ENCODE data around the gene INPP4A.
"Not testable (repeated sequence)": the region's sequence is repeated elsewhere in the genome, so short reads cannot be mapped to it uniquely, and the experiment has no call there.

The INPP4A gene

GRCh38 chr2:98404556-98405250 is 40.0 kb upstream of the INPP4A start:
- Histone ChIP-seq H3K27ac (no peak overlapping the region), H3K4me1 (ENCODE audit: control insufficient read depth in 1 of 2, insufficient read depth in 1 of 2, low read depth in 1 of 2, low read length in 1 of 2) (no peaks in the 10 kb centered on the region), H3K4me3 (ENCODE audit: low read depth in 1 of 2, low read length in 1 of 2) (no peak overlapping the region), H3K36me3 (no peaks in the 10 kb centered on the region), H3K9me3 (no peaks in the 10 kb centered on the region), H3K27me3 (peaks cover 45% of the 10 kb centered on the region)
- no peak for TF ChIP-seq CTCF (IDR thresholded peaks at IDR 0.05)

- H3K4me1 ChIP-seq (ENCODE audit: control insufficient read depth in 1 of 2, insufficient read depth in 1 of 2, low read depth in 1 of 2, low read length in 1 of 2), result no peaks in the 10 kb centered on the region
- no peak for TF ChIP-seq CTCF (IDR thresholded peaks at IDR 0.05)
- H3K4me3 ChIP-seq (ENCODE audit: low read depth in 1 of 2, low read length in 1 of 2), result no peak overlapping the region
- H3K36me3 ChIP-seq, result no peaks in the 10 kb centered on the region
- no peaks in the 10 kb centered on the region for H3K9me3 ChIP-seq
- H3K27me3 ChIP-seq, result peaks cover 39% of the 10 kb centered on the region
- no peak overlapping the region for H3K27ac ChIP-seq
Measured at GRCh38 chr2:98405301-98405700, 39.4 kb upstream of the INPP4A start.

- Histone ChIP-seq H3K27ac (no peak overlapping the region), H3K36me3 (no peaks in the 10 kb centered on the region), H3K27me3 (peaks cover 12% of the 10 kb centered on the region), H3K4me1 (ENCODE audit: control insufficient read depth in 1 of 2, insufficient read depth in 1 of 2, low read depth in 1 of 2, low read length in 1 of 2) (peaks cover 0 to 2% of the 10 kb centered on the region in 2 experiments), H3K9me3 (no peaks in the 10 kb centered on the region), H3K4me3 (ENCODE audit: low read depth in 1 of 2, low read length in 1 of 2) (no peak overlapping the region)
- TF ChIP-seq CTCF (IDR thresholded peaks at IDR 0.05), result no peak
Measured at GRCh38 chr2:98408155-98408554, 36.5 kb upstream of the INPP4A start.

GRCh38 chr2:98412751-98413458 is 31.8 kb upstream of the INPP4A start:
- Histone ChIP-seq H3K4me1 (ENCODE audit: control insufficient read depth in 1 of 2, insufficient read depth in 1 of 2, low read depth in 1 of 2, low read length in 1 of 2) (peaks cover 0 to 2% of the 10 kb centered on the region in 2 experiments), H3K4me3 (ENCODE audit: low read depth in 1 of 2, low read length in 1 of 2) (no peak overlapping the region), H3K9me3 (no peaks in the 10 kb centered on the region), H3K27ac (no peak overlapping the region), H3K36me3 (no peaks in the 10 kb centered on the region), H3K27me3 (no peaks in the 10 kb centered on the region)
- TF ChIP-seq CTCF (IDR thresholded peaks at IDR 0.05), result peak; percentile 78

GRCh38 chr2:98414246-98414645 is 30.4 kb upstream of the INPP4A start:
- not testable (repeated sequence) for H3K27ac ChIP-seq; H3K4me1 ChIP-seq (ENCODE audit: control insufficient read depth in 1 of 2, insufficient read depth in 1 of 2, low read depth in 1 of 2, low read length in 1 of 2); H3K27me3 ChIP-seq; H3K36me3 ChIP-seq; H3K4me3 ChIP-seq (ENCODE audit: low read depth in 1 of 2, low read length in 1 of 2); H3K9me3 ChIP-seq

GRCh38 chr2:98415719-98416248 is 28.9 kb upstream of the INPP4A start:
- not testable (repeated sequence) for H3K4me1 ChIP-seq (ENCODE audit: control insufficient read depth in 1 of 2, insufficient read depth in 1 of 2, low read depth in 1 of 2, low read length in 1 of 2); H3K27me3 ChIP-seq; H3K9me3 ChIP-seq; H3K4me3 ChIP-seq (ENCODE audit: low read depth in 1 of 2, low read length in 1 of 2); H3K36me3 ChIP-seq; H3K27ac ChIP-seq

All from neutrophil (primary cell).